Measurements from ENCODE around the gene BLVRB.
"Not testable (repeated sequence)": the region's sequence is repeated elsewhere in the genome, so short reads cannot be mapped to it uniquely, and the experiment has no call there.

BLVRB gene

GRCh38 chr19:40421993-40422747 lies 43.4 kb downstream of the BLVRB start:
- no peak for DNase-seq

- DNase-seq = peak; percentile 58
Observed at GRCh38 chr19:40420766-40421765, 44.5 kb downstream of the BLVRB start.

- no peak for DNase-seq
Observed at GRCh38 chr19:40420451-40420765, 45.1 kb downstream of the BLVRB start.

GRCh38 chr19:40419780-40420179 lies 45.8 kb downstream of the BLVRB start:
- no peak for DNase-seq

- DNase-seq = no peak
Observed at GRCh38 chr19:40419066-40419612, 46.4 kb downstream of the BLVRB start.

- no peak for DNase-seq
Observed at GRCh38 chr19:40418040-40418439, 47.5 kb downstream of the BLVRB start.

GRCh38 chr19:40417643-40417981 lies 47.9 kb downstream of the BLVRB start:
- DNase-seq = no peak

GRCh38 chr19:40416918-40417642 lies 48.5 kb downstream of the BLVRB start:
- no peak for DNase-seq

- no peak for DNase-seq
Observed at GRCh38 chr19:40415768-40416167, 49.8 kb downstream of the BLVRB start.

GRCh38 chr19:40414542-40415535 lies 50.7 kb downstream of the BLVRB start:
- no peak for DNase-seq

- no peak for DNase-seq
Observed at GRCh38 chr19:40413291-40413845, 52.2 kb downstream of the BLVRB start, which contains the start of gene PRX. Gene PRX (minus strand): TSS chr19:40413378. CDS start chr19:40407932, 5,446 bp downstream.

- no peak for DNase-seq
Observed at GRCh38 chr19:40412866-40413265, 52.7 kb downstream of the BLVRB start.

GRCh38 chr19:40411958-40412499 lies 53.5 kb downstream of the BLVRB start:
- no peak for DNase-seq

- no peak for DNase-seq
Observed at GRCh38 chr19:40411125-40411842, 54.3 kb downstream of the BLVRB start.

- no peak for DNase-seq
Observed at GRCh38 chr19:40410030-40410389, 55.5 kb downstream of the BLVRB start.

- not testable (repeated sequence) for DNase-seq
Observed at GRCh38 chr19:40408598-40408925, 57.0 kb downstream of the BLVRB start.

GRCh38 chr19:40407714-40408597 lies 57.6 kb downstream of the BLVRB start:
- no peak for DNase-seq

GRCh38 chr19:40403262-40403984 lies 62.1 kb downstream of the BLVRB start:
- DNase-seq = peak; percentile 56

- no peak for DNase-seq
Observed at GRCh38 chr19:40400559-40400958, 65.0 kb downstream of the BLVRB start.

Data from amniotic stem cell (primary cell).